SH-SY5Y (cell line): Measurements from ENCODE around the gene HNRNPAB.

Experiments
- GATA2 ChIP-seq: IDR thresholded peaks from 2 replicates; pipeline ENCODE4 v1.6.1; 2011; ENCODE audit warnings: mild to moderate bottlenecking, low read depth, low read length
- GATA3 ChIP-seq: IDR thresholded peaks from 2 replicates; pipeline ENCODE4 v1.6.1; 2011; ENCODE audit warnings: low read depth, mild to moderate bottlenecking, low read length, moderate library complexity

DNA sequence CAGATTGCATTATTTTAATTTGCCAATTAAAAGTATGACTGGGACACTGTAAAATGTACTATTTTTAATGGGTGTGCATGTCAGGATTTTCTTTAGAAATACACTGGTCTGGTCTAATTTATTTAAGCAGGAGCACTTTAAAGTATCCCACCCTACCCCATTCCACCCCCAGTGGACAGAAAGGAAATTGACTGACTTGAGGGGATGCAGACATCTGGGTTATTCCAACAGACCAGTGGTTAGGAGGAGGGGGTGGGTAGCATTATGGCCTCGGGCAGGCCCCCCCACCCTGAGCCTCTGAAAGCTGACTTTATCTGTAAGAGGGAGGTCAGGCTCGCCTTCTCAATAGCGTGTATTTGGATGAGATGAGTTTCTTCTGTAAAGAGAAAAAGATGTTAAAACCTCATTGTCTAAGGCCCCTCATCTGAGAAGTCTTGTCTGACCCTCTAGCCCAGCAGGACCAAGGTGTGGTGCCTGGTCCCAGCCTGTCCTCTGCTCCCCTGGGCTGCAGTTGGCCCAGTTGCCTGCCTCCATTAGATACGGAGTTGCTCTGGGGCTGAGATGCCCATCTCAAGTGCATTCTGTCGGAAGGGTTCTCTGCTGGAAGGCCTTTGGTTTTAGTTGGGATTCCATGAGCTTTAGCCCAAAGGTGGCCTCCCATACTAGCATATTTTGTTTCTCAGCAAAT, 4.4 kb downstream of the HNRNPAB start:
- no peak for TF ChIP-seq GATA3
- TF ChIP-seq GATA2, result no peak
